ENCODE results near the gene ATP6V0D1. TPM values are rescaled to one million over a fixed set of nuclear protein-coding genes. Genes with fewer than 3 reads are reported as not detected.

ATP6V0D1 gene
- total RNA-seq, 1 donor from 2014 or later, result 73.5 TPM

- Mint-ChIP-seq H3K9me3 (no peaks in the 10 kb centered on the region), H3K4me3 (peak within 1 kb of the TSS; percentile 100), H3K36me3 (no peaks in the 10 kb centered on the region), H3K27ac (no peak within 1 kb of the TSS), H3K27me3 (no peaks in the 10 kb centered on the region), H3K4me1 (ENCODE audit: unreplicated experiment) (peaks cover 8% of the 10 kb centered on the region)
- no peak for DNase-seq (ENCODE audit: extremely low spot score, unreplicated experiment)
- no peak for TF ChIP-seq CTCF (conservative IDR thresholded peaks at IDR 0.05)
Observed at GRCh38 chr16:67483150-67483549, 2.2 kb upstream of the ATP6V0D1 start, which contains the start of gene AGRP. Gene AGRP (minus strand): TSS chr16:67483547. CDS start chr16:67483398, 149 bp downstream.

GRCh38 chr16:67482233-67482924, 1.4 kb upstream of the ATP6V0D1 start:
- Mint-ChIP-seq H3K9me3 (no peaks in the 10 kb centered on the region), H3K4me3 (peak overlapping the region; percentile 100), H3K27ac (no peak overlapping the region), H3K4me1 (ENCODE audit: unreplicated experiment) (peaks cover 8% of the 10 kb centered on the region), H3K27me3 (no peaks in the 10 kb centered on the region), H3K36me3 (no peaks in the 10 kb centered on the region)
- DNase-seq (ENCODE audit: extremely low spot score, unreplicated experiment), result no peak
- no peak for TF ChIP-seq CTCF (conservative IDR thresholded peaks at IDR 0.05)

- peak overlapping the region; percentile 100 for H3K27ac Mint-ChIP-seq
- H3K36me3 Mint-ChIP-seq, result no peaks in the 10 kb centered on the region
- TF ChIP-seq CTCF (conservative IDR thresholded peaks at IDR 0.05), result no peak
- DNase-seq (ENCODE audit: extremely low spot score, unreplicated experiment), result no peak
- H3K9me3 Mint-ChIP-seq, result no peaks in the 10 kb centered on the region
- H3K27me3 Mint-ChIP-seq, result no peaks in the 10 kb centered on the region
- peaks cover 8% of the 10 kb centered on the region for H3K4me1 Mint-ChIP-seq (ENCODE audit: unreplicated experiment)
- H3K4me3 Mint-ChIP-seq, result peak overlapping the region; percentile 100
Observed at GRCh38 chr16:67481561-67482232, 740 bp upstream of the ATP6V0D1 start.

GRCh38 chr16:67477960-67478554, 2.9 kb downstream of the ATP6V0D1 start:
- Mint-ChIP-seq H3K4me1 (ENCODE audit: unreplicated experiment) (peaks cover 8% of the 10 kb centered on the region), H3K9me3 (no peaks in the 10 kb centered on the region), H3K27ac (peak overlapping the region; percentile 22), H3K36me3 (peaks cover under 1% of the 10 kb centered on the region), H3K4me3 (peak overlapping the region; percentile 74), H3K27me3 (no peaks in the 10 kb centered on the region)
- DNase-seq (ENCODE audit: extremely low spot score, unreplicated experiment), result no peak
- TF ChIP-seq CTCF (conservative IDR thresholded peaks at IDR 0.05), result no peak

GRCh38 chr16:67474551-67475455, 6.2 kb downstream of the ATP6V0D1 start:
- no peaks in the 10 kb centered on the region for H3K27me3 Mint-ChIP-seq
- no peaks in the 10 kb centered on the region for H3K9me3 Mint-ChIP-seq
- H3K36me3 Mint-ChIP-seq, result peaks cover 4% of the 10 kb centered on the region
- H3K27ac Mint-ChIP-seq, result no peak overlapping the region
- no peaks in the 10 kb centered on the region for H3K4me1 Mint-ChIP-seq (ENCODE audit: unreplicated experiment)
- no peak for TF ChIP-seq CTCF (conservative IDR thresholded peaks at IDR 0.05)
- H3K4me3 Mint-ChIP-seq, result no peak overlapping the region
- DNase-seq (ENCODE audit: extremely low spot score, unreplicated experiment), result no peak

Data from type B pancreatic cell (in vitro differentiated cells).